Fibroblast of mammary gland (primary cell): Measurements from ENCODE around the gene TLR9.
A peak's percentile ranks its signal among the peaks of the same experiment; 100 is the strongest.

Experiments used
- DNase-seq: peaks from one replicate; pipeline ENCODE4 v3.0.0-alpha.2; 2010; ENCODE audit warnings: low read depth
- H3K4me3 ChIP-seq: 2 replicates; pipeline ENCODE4 v1.5.1; 2011; ENCODE audit warnings: low read depth, mild to moderate bottlenecking, low read length, moderate library complexity; ENCODE audit not compliant: control insufficient read depth
- CTCF ChIP-seq: conservative IDR thresholded peaks from 2 replicates; pipeline ENCODE4 v1.5.1; 2011; ENCODE audit warnings: low read depth, low read length, inconsistent platforms; ENCODE audit not compliant: control insufficient read depth, insufficient read depth

TLR9 gene

GRCh38 chr3:52198643-52199608 is 26.5 kb downstream of the TLR9 start:
- TF ChIP-seq CTCF, result no peak
- peak overlapping the region; percentile 79 for H3K4me3 ChIP-seq
- no peak for DNase-seq

- peak; percentile 79 for DNase-seq
- H3K4me3 ChIP-seq, result peak within 1 kb of the TSS; percentile 79
- no peak for TF ChIP-seq CTCF
Measured at GRCh38 chr3:52197842-52198625, 27.4 kb downstream of the TLR9 start, which contains the start of gene ALAS1. Gene ALAS1, plus strand, starts transcription at chr3:52198160. Its CDS starts 1,082 bp downstream, at chr3:52199242.

GRCh38 chr3:52197499-52197841 is 28.0 kb downstream of the TLR9 start:
- DNase-seq, result no peak
- TF ChIP-seq CTCF, result no peak
- H3K4me3 ChIP-seq, result peak overlapping the region; percentile 79

- DNase-seq, result no peak
- H3K4me3 ChIP-seq, result no peak overlapping the region
- TF ChIP-seq CTCF, result no peak
Measured at GRCh38 chr3:52196977-52197376, 28.5 kb downstream of the TLR9 start.

- TF ChIP-seq CTCF, result no peak
- DNase-seq, result peak; percentile 85
- H3K4me3 ChIP-seq, result no peak overlapping the region
Measured at GRCh38 chr3:52195823-52196331, 29.6 kb downstream of the TLR9 start.

GRCh38 chr3:52195291-52195597 is 30.2 kb downstream of the TLR9 start:
- no peak overlapping the region for H3K4me3 ChIP-seq
- no peak for TF ChIP-seq CTCF
- DNase-seq, result no peak
